PC-3 (cell line): Measurements from ENCODE around the gene DPH1.

Experiments used
- EZH2 ChIP-seq: fragments of 300-600 bp; sonication (generic); IDR thresholded peaks from one replicate; pipeline ENCODE4 v1.6.1; 2017; ENCODE audit warnings: antibody characterized with exemption, mild to moderate bottlenecking, low read length; ENCODE audit not compliant: unreplicated experiment
- EZH2phosphoT487 ChIP-seq: fragments of 300-600 bp; sonication (generic); IDR thresholded peaks from 2 replicates; pipeline ENCODE4 v1.6.1; 2018; ENCODE audit warnings: mild to moderate bottlenecking, antibody characterized with exemption, low read length, borderline replicate concordance
- TF ChIP-seq, protein P1 (sequence below): fragments of 300-600 bp; sonication (generic); conservative IDR thresholded peaks from 2 replicates; pipeline ENCODE4 v1.5.1; 2017; ENCODE audit warnings: antibody characterized with exemption, low read depth, mild to moderate bottlenecking, low read length

DNA sequence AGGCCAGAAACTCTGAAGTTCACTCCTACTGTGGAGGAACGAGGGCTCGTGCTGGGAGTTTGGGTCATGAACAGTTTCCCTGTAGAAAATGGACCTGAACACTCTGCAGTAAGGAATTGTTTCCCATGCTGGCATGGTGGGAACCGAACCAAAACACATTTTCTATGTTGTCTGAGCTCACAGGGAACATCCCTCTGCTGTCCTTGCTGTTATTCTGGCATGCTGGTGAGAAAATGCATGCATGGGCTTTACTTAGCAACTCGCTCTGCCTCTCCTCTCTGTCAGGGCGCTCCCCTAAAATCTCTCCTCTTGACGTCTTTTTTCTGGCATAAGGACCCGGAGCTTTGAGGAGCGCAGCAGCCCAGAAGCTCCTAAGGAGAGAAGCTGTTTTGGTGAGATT is 10.2 kb upstream of the DPH1 start:
- TF ChIP-seq, protein P1, sequence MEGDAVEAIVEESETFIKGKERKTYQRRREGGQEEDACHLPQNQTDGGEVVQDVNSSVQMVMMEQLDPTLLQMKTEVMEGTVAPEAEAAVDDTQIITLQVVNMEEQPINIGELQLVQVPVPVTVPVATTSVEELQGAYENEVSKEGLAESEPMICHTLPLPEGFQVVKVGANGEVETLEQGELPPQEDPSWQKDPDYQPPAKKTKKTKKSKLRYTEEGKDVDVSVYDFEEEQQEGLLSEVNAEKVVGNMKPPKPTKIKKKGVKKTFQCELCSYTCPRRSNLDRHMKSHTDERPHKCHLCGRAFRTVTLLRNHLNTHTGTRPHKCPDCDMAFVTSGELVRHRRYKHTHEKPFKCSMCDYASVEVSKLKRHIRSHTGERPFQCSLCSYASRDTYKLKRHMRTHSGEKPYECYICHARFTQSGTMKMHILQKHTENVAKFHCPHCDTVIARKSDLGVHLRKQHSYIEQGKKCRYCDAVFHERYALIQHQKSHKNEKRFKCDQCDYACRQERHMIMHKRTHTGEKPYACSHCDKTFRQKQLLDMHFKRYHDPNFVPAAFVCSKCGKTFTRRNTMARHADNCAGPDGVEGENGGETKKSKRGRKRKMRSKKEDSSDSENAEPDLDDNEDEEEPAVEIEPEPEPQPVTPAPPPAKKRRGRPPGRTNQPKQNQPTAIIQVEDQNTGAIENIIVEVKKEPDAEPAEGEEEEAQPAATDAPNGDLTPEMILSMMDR: no peak
- TF ChIP-seq EZH2 (no peak), EZH2phosphoT487 (no peak)
